ENCODE data around the gene ZNF438.
"Not testable (repeated sequence)": the region's sequence is repeated elsewhere in the genome, so short reads cannot be mapped to it uniquely, and the experiment has no call there.

ZNF438 gene

GRCh38 chr10:31032258-31033132, 830 bp upstream of the ZNF438 start:
- Mint-ChIP-seq H3K4me1 (peaks cover 26% of the 10 kb centered on the region), H3K27ac (peak overlapping the region; percentile 99), H3K4me3 (peak overlapping the region; percentile 83 to 90), H3K27me3 (no peaks in the 10 kb centered on the region), H3K9me3 (no peaks in the 10 kb centered on the region)
- peak; percentile 88 for ATAC-seq
- DNase-seq = peak; percentile 93 to 98

- no peak for DNase-seq
- H3K4me3 Mint-ChIP-seq = peak overlapping the region; percentile 83 to 90
These were observed 484 bp downstream of the ZNF438 start for GRCh38 chr10:31031205-31031557.

DNA sequence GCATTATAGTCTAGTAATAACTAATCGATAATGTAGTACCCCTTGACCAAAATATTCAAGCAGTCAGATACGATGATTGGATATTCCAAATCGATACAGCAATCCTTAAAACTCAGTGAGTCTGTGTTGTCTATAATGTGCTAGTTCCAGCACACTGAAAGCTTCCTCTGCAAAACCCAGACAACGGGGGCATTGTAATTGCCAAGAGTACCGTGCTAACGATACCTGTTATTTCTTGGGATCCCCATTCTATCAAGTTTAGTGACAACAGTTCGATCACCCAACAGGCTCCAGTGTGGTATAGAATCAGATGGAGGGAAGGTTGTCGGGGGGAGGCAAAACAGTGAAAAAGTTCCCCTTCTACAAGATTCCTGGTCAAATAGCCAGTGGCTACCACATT, 865 bp downstream of the ZNF438 start:
- Mint-ChIP-seq H3K4me3 (peak overlapping the region; percentile 83 to 90), H3K27ac (no peak overlapping the region), H3K27me3 (no peaks in the 10 kb centered on the region), H3K9me3 (no peaks in the 10 kb centered on the region), H3K4me1 (peaks cover 26% of the 10 kb centered on the region)
- ATAC-seq (no peak), DNase-seq (no peak)

More at GRCh38 chr10:31031205-31031557, 484 bp downstream of the ZNF438 start:
- H3K9me3 Mint-ChIP-seq = no peaks in the 10 kb centered on the region
- H3K27ac Mint-ChIP-seq = peak overlapping the region; percentile 96 to 99
- H3K4me1 Mint-ChIP-seq = peaks cover 26% of the 10 kb centered on the region
- no peak for ATAC-seq
- no peaks in the 10 kb centered on the region for H3K27me3 Mint-ChIP-seq

- Mint-ChIP-seq H3K9me3 (no peaks in the 10 kb centered on the region), H3K27ac (no peak overlapping the region), H3K4me1 (peaks cover 26% of the 10 kb centered on the region), H3K27me3 (no peaks in the 10 kb centered on the region), H3K4me3 (peak overlapping the region in 1 of 2 donors; percentile 14)
- DNase-seq (no peak), ATAC-seq (no peak)
These were observed 1.4 kb downstream of the ZNF438 start for GRCh38 chr10:31030260-31030659.

DNA sequence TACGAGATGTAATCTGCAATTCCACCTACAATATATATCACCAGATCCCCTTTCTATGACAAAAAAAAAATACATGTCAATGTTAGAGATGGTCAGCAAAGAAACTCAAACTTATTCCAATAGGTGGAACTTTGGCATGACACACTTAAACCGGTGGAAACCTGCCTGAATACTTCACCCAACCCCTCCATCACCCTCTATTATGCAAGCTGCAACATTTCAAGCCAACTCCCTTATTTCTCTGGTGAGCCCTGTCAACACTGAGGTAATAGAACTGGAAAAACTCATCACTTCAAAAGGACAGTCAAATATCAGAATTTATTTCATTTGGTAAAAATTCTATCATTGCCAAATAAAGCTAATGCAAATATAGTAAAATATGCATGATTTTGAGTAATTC, 3.6 kb downstream of the ZNF438 start:
- no peak overlapping the region for H3K27ac Mint-ChIP-seq
- H3K27me3 Mint-ChIP-seq = no peaks in the 10 kb centered on the region
- H3K4me3 Mint-ChIP-seq = no peak overlapping the region
- peaks cover 26% of the 10 kb centered on the region for H3K4me1 Mint-ChIP-seq
- DNase-seq (no peak), ATAC-seq (no peak)
- no peaks in the 10 kb centered on the region for H3K9me3 Mint-ChIP-seq

- not testable (repeated sequence) for H3K27me3 Mint-ChIP-seq, ATAC-seq
These were observed 5.4 kb downstream of the ZNF438 start for GRCh38 chr10:31026279-31026678.

GRCh38 chr10:31025142-31025541, 6.5 kb downstream of the ZNF438 start:
- H3K4me1 Mint-ChIP-seq = peaks cover 12% of the 10 kb centered on the region
- no peak overlapping the region for H3K27ac Mint-ChIP-seq
- no peak overlapping the region for H3K4me3 Mint-ChIP-seq
- H3K27me3 Mint-ChIP-seq = no peaks in the 10 kb centered on the region
- no peaks in the 10 kb centered on the region for H3K9me3 Mint-ChIP-seq
- no peak for DNase-seq
- ATAC-seq = no peak

More at GRCh38 chr10:31026279-31026678, 5.4 kb downstream of the ZNF438 start:
- H3K4me3 Mint-ChIP-seq, DNase-seq, H3K9me3 Mint-ChIP-seq, H3K27ac Mint-ChIP-seq: not testable (repeated sequence)
- peaks cover 16% of the 10 kb centered on the region for H3K4me1 Mint-ChIP-seq

DNA sequence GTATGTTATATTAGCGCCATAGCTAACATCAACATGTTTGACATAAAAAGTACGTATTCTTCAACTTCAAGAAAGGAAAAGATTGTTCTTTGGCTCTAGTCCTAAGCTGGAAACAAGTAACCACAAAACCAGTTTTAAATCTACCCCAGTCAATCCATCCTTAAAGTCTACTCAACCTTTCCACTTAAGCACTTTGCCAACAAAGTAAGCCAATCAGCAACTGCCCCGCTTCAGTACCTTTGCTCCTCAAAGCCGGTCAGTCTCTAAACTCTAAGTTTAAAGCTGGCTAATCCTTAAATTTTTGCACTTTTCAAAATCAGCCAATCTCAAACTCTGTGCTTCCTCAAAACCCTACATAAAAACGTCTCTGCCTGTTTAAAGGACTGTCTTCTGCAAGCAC, 8.1 kb downstream of the ZNF438 start:
- Mint-ChIP-seq H3K27ac (no peak overlapping the region), H3K27me3 (no peaks in the 10 kb centered on the region), H3K4me1 (peaks cover 15% of the 10 kb centered on the region), H3K4me3 (no peak overlapping the region), H3K9me3 (no peaks in the 10 kb centered on the region)
- DNase-seq (no peak), ATAC-seq (no peak)

- DNase-seq = no peak
- H3K4me1 Mint-ChIP-seq = peaks cover 14% of the 10 kb centered on the region
- no peak for ATAC-seq
- H3K4me3 Mint-ChIP-seq = no peak overlapping the region
- H3K9me3 Mint-ChIP-seq = no peaks in the 10 kb centered on the region
- H3K27me3 Mint-ChIP-seq = no peaks in the 10 kb centered on the region
- H3K27ac Mint-ChIP-seq = no peak overlapping the region
These were observed 11.5 kb downstream of the ZNF438 start for GRCh38 chr10:31020209-31020608.

- H3K9me3 Mint-ChIP-seq = no peaks in the 10 kb centered on the region
- H3K4me3 Mint-ChIP-seq = no peak overlapping the region
- ATAC-seq (no peak), DNase-seq (no peak)
- H3K27me3 Mint-ChIP-seq = no peaks in the 10 kb centered on the region
- peaks cover 14% of the 10 kb centered on the region for H3K4me1 Mint-ChIP-seq
- no peak overlapping the region for H3K27ac Mint-ChIP-seq
These were observed 12.7 kb downstream of the ZNF438 start for GRCh38 chr10:31018962-31019361.

DNA sequence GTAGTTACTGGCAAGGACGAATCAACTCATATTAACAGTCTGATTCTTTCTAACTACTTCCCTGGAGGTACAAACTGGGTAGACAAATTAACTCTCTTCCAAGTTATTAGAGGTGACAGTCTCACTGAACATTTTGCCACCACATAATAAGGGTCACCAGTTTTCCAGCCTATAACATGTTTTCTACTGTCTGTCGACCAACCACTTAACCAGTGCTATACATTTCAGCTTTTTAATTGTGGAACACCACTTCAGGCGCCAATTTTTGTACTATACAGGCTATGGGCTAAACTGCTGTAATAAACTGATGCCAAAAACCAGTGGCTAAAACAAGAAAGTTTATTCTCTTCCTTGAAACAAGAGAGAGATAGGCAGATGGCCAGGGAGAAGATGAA, 13.3 kb downstream of the ZNF438 start:
- H3K4me1 Mint-ChIP-seq = peaks cover 14% of the 10 kb centered on the region
- H3K27ac Mint-ChIP-seq = no peak overlapping the region
- no peaks in the 10 kb centered on the region for H3K9me3 Mint-ChIP-seq
- H3K4me3 Mint-ChIP-seq = no peak overlapping the region
- DNase-seq = no peak
- ATAC-seq = no peak
- no peaks in the 10 kb centered on the region for H3K27me3 Mint-ChIP-seq

GRCh38 chr10:31017534-31018355, 13.9 kb downstream of the ZNF438 start:
- Mint-ChIP-seq H3K27me3 (no peaks in the 10 kb centered on the region), H3K4me3 (no peak overlapping the region), H3K27ac (no peak overlapping the region), H3K4me1 (peaks cover 14% of the 10 kb centered on the region), H3K9me3 (no peaks in the 10 kb centered on the region)
- DNase-seq (no peak), ATAC-seq (no peak)

GRCh38 chr10:31014161-31014875, 17.3 kb downstream of the ZNF438 start:
- Mint-ChIP-seq H3K4me3 (no peak overlapping the region), H3K27ac (no peak overlapping the region), H3K4me1 (peaks cover 4% of the 10 kb centered on the region), H3K9me3 (no peaks in the 10 kb centered on the region), H3K27me3 (no peaks in the 10 kb centered on the region)
- no peak for ATAC-seq
- no peak for DNase-seq

GRCh38 chr10:31013331-31013730, 18.3 kb downstream of the ZNF438 start:
- no peaks in the 10 kb centered on the region for H3K9me3 Mint-ChIP-seq
- no peak overlapping the region for H3K4me3 Mint-ChIP-seq
- ATAC-seq (no peak), DNase-seq (no peak)
- no peaks in the 10 kb centered on the region for H3K4me1 Mint-ChIP-seq
- no peaks in the 10 kb centered on the region for H3K27me3 Mint-ChIP-seq
- no peak overlapping the region for H3K27ac Mint-ChIP-seq

- H3K27me3 Mint-ChIP-seq = no peaks in the 10 kb centered on the region
- no peaks in the 10 kb centered on the region for H3K9me3 Mint-ChIP-seq
- ATAC-seq (no peak), DNase-seq (no peak)
- H3K27ac Mint-ChIP-seq = no peak overlapping the region
- H3K4me1 Mint-ChIP-seq = peaks cover 3% of the 10 kb centered on the region
- H3K4me3 Mint-ChIP-seq = no peak overlapping the region
These were observed 20.0 kb downstream of the ZNF438 start for GRCh38 chr10:31011665-31012022.
